Sigmoid colon (tissue), 4 donors: ENCODE measurements around the gene RTN4IP1.

Source experiments
- CTCF ChIP-seq, 4 experiments: fragments of 450-650 bp in 3 of 4; fragments of 200-600 bp in 1 of 4; IDR thresholded peaks; one replicate each; pipeline ENCODE4 v1.5.1; 2016 to 2019; ENCODE audit warnings: antibody characterized with exemption in 4 of 4, mild to moderate bottlenecking in 3 of 4, moderate library complexity in 2 of 4
- POLR2A ChIP-seq, 2 donors: fragments of 450-650 bp; IDR thresholded peaks; one replicate each; pipeline ENCODE4 v1.6.1; 2016; ENCODE audit warnings: antibody characterized with exemption in 2 of 2, mild to moderate bottlenecking in 2 of 2, moderate library complexity in 2 of 2
- POLR2AphosphoS5 ChIP-seq, 4 donors: sonication (generic); formaldehyde crosslinking; IDR thresholded peaks; one replicate each; pipeline ENCODE4 v1.6.1; 2017; ENCODE audit warnings: antibody characterized with exemption in 4 of 4

- TF ChIP-seq CTCF (IDR thresholded peaks at IDR 0.05) (no peak), POLR2A (IDR thresholded peaks at IDR 0.05) (no peak), POLR2AphosphoS5 (IDR thresholded peaks at IDR 0.05) (no peak)
Observed at GRCh38 chr6:106630366-106630765, 1.1 kb upstream of the RTN4IP1 start.
